Esophagus squamous epithelium (tissue), 4 donors: ENCODE measurements around the gene TULP1.

ENCODE experiments used
- CTCF ChIP-seq, 6 experiments: fragments of 450-650 bp in 4 of 6; fragments of 200-600 bp in 2 of 6; sonication (generic) in 2 of 6; IDR thresholded peaks; one replicate each; pipeline ENCODE4 v1.5.1; 2016 to 2019; ENCODE audit warnings: antibody characterized with exemption in 6 of 6, mild to moderate bottlenecking in 4 of 6, moderate library complexity in 4 of 6
- POLR2A ChIP-seq, 4 donors: fragments of 450-650 bp; IDR thresholded peaks; one replicate each; pipeline ENCODE4 v1.6.1; 2017; ENCODE audit warnings: antibody characterized with exemption in 4 of 4, mild to moderate bottlenecking in 4 of 4, moderate library complexity in 3 of 4

GRCh38 chr6:35505999-35506412, 6.7 kb downstream of the TULP1 start:
- no peak for TF ChIP-seq CTCF (IDR thresholded peaks at IDR 0.05)
- TF ChIP-seq POLR2A (IDR thresholded peaks at IDR 0.05) = no peak
